ENCODE data around the gene WAC. TPM values are rescaled to one million over a fixed set of nuclear protein-coding genes. Genes with fewer than 3 reads are reported as not detected.

Gene WAC
- total and polyA plus RNA-seq, 10 of the 15 experiments (the other 5 are each of a cell fraction or from before 2014, with no cell fraction given): 26.5 to 131 (median 69.4) TPM

GRCh38 chr10:28533571-28534304, 820 bp downstream of the WAC start (continued):
- TF ChIP-seq, protein P1, sequence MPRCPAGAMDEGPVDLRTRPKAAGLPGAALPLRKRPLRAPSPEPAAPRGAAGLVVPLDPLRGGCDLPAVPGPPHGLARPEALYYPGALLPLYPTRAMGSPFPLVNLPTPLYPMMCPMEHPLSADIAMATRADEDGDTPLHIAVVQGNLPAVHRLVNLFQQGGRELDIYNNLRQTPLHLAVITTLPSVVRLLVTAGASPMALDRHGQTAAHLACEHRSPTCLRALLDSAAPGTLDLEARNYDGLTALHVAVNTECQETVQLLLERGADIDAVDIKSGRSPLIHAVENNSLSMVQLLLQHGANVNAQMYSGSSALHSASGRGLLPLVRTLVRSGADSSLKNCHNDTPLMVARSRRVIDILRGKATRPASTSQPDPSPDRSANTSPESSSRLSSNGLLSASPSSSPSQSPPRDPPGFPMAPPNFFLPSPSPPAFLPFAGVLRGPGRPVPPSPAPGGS (IDR thresholded peaks at IDR 0.05; ENCODE audit: borderline replicate concordance, insufficient read depth, low read depth, low read length, poor library complexity, severe bottlenecking): no peak

DNA sequence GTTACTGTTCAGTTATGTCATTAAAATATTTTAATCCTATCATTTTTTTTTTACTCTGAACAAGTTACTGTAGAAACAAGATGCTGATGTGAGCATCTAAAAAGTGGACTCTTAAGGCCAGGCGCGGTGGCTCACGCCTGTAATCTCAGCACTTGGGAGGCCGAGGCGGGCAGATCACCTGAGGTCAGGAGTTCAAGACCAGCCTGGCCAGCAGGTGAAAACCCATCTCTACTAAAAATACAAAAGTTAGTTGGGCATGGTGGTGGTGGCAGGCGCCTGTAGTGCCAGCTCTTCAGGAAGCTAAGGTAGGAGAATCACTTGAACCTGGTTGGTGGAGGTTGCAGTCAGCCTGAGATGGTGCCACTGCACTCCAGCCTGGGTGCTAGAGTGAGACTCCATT, 2.9 kb downstream of the WAC start:
- TF ChIP-seq SRF (IDR thresholded peaks at IDR 0.05; ENCODE audit: low read depth in 2 of 2, low read length in 2 of 2) (no peak), EED (IDR thresholded peaks at IDR 0.05; ENCODE audit: low read depth) (no peak)
- 97% methylated on average over 6 of the region's 6 CpGs for WGBS (ENCODE audit: insufficient coverage, insufficient replicate concordance, low lambda C conversion rate, missing lambda C conversion rate)
- peaks cover 0 to 31% of the 10 kb centered on the region in 2 experiments for H3K36me3 ChIP-seq (ENCODE audit: control insufficient read depth in 2 of 2, insufficient read depth in 2 of 2, low read length in 1 of 2)
- intact Hi-C loops (cut with micrococcal nuclease; ENCODE audit: unreplicated experiment): loop anchor here (10.0 kb wide), 3 partner anchors 101 to 1381 kb away; partner anchors contain the start of genes MASTL and YME1L1
- BruUV-seq (replicated peaks): no TSS peak
- ChIA-PET CTCF (interaction anchor here (1.2 to 1.8 kb wide), 3 partner anchors 15 to 142 kb away, joined by 3 to 4 read pairs (median 4); no protein-coding TSS in a partner anchor), SMC1A (ENCODE audit: uncharacterized antibody, unreplicated experiment) (interaction anchor here (0.9 to 2.2 kb wide), 5 partner anchors 10 to 73 kb away, joined by 3 to 17 read pairs (median 3); no protein-coding TSS in a partner anchor), RAD21 (ENCODE audit: unreplicated experiment) (interaction anchor here (0.6 kb wide), 1 partner anchor 9 kb away, joined by 4 read pairs; no protein-coding TSS in a partner anchor), POLR2A (interaction anchor here (0.6 to 3.3 kb wide), 2 partner anchors 9 to 16 kb away, joined by 3 to 11 read pairs; no protein-coding TSS in a partner anchor)
- no peak overlapping the region for H3K27ac ChIP-seq (ENCODE audit: control insufficient read depth, insufficient read depth)
- DNase-seq (ENCODE audit: low read depth, low spot score) (no peak), FAIRE-seq (no peak), ATAC-seq (no peak)
- in situ Hi-C loops (cut with MboI): loop anchor here (10.0 kb wide), 1 partner anchor 1291 kb away; the partner anchor contains the start of gene ACBD5
- H3K4me2 ChIP-seq (ENCODE audit: control insufficient read depth, insufficient read depth): peak overlapping the region; percentile 1; the same call in 1 of the 2 replicates
- H3K4me3 ChIP-seq: 0 out of 2 replicates have a peak overlapping the region, but pooled peaks have one; percentile 92
- no peaks in the 10 kb centered on the region for H3K9me3 ChIP-seq (replicated peaks; ENCODE audit: control insufficient read depth, insufficient read depth, low read length)
- no peak overlapping the region for H3K9ac ChIP-seq (ENCODE audit: control insufficient read depth, insufficient read depth, low read length)
- H2AFZ ChIP-seq (ENCODE audit: control insufficient read depth, low read depth, low read length): no peak overlapping the region
- no peaks in the 10 kb centered on the region for H4K20me1 ChIP-seq (ENCODE audit: control insufficient read depth, insufficient read depth)
- no peaks in the 10 kb centered on the region for H3K27me3 ChIP-seq (replicated peaks in 1 of 2; ENCODE audit: control insufficient read depth in 2 of 2, insufficient read depth in 2 of 2, low read length in 1 of 2)
- peaks cover 92% of the 10 kb centered on the region for H3K79me2 ChIP-seq (ENCODE audit: control insufficient read depth, insufficient read depth, low read length)
- H3K4me1 ChIP-seq (ENCODE audit: control insufficient read depth, insufficient read depth, low read length): peaks cover 1% of the 10 kb centered on the region
